GM19035 (cell line): ENCODE results near the gene CYLD.

ENCODE experiments used
- ATAC-seq: cut with Tn5 transposase; IDR thresholded peaks from one replicate; pipeline ENCODE4 v1.9.1; 2021; ENCODE audit not compliant: unreplicated experiment

Gene CYLD

DNA sequence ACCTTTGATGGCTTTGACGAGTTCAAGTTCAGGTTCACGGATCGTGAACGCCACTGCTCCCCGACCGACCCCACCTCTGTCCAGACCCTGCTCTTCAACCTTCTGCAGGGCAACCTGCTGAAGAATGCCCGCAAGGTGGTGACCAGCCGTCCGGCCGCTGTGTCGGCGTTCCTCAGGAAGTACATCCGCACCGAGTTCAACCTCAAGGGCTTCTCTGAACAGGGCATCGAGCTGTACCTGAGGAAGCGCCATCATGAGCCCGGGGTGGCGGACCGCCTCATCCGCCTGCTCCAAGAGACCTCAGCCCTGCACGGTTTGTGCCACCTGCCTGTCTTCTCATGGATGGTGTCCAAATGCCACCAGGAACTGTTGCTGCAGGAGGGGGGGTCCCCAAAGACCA lies 30.8 kb upstream of the CYLD start:
- no peak for ATAC-seq

DNA sequence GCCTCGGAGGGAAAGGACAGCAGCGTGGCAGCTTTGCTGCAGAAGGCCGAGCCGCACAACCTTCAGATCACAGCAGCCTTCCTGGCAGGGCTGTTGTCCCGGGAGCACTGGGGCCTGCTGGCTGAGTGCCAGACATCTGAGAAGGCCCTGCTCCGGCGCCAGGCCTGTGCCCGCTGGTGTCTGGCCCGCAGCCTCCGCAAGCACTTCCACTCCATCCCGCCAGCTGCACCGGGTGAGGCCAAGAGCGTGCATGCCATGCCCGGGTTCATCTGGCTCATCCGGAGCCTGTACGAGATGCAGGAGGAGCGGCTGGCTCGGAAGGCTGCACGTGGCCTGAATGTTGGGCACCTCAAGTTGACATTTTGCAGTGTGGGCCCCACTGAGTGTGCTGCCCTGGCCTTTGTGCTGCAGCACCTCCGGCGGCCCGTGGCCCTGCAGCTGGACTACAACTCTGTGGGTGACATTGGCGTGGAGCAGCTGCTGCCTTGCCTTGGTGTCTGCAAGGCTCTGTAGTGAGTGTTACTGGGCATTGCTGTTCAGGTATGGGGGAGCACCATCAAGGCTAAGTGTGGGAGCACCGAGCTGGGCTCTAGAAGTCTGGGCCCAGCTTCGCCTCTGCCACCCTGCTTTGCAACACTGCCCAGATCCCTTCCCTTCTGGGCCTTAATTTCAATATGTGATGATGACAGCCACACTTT lies 29.9 kb upstream of the CYLD start:
- ATAC-seq: no peak

DNA sequence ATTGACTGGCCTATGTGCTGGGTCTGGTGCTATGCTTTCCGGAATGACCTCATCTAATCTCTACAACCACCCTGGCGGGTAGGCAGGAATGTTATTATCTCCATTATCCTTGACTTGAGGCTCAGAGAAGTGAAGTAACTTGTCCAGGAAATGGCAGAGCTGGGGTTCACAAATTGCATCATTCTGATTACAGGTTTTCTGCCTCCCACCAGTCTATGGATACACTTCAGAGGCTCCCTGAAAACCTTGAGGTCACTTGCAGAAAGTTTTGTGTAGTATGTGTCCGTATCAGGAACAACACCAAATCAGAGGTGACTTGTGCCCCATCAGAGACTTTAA lies 29.4 kb upstream of the CYLD start:
- ATAC-seq: no peak

- no peak for ATAC-seq
These were observed 28.9 kb upstream of the CYLD start for GRCh38 chr16:50712956-50713355.

DNA sequence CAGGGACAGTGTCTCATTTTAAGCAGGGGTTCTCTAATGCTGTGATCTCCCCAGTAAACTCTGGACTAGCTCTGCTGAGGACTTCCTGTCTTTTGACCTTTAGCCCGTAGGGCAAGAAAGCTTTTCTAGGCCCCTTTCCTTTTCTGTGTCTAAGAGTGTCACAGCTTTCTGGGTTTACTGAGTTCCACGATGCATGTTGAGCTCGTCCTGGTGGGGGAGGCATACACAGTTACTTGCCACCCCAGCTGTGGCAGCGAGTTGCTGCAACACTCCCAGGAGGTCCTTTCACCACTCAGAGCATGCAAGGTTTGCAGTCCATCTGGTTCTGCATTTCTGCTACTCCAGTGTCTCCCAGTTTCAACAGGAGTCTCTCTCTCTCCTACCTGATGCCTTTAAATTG lies 24.8 kb upstream of the CYLD start:
- no peak for ATAC-seq

GRCh38 chr16:50717494-50717893 lies 24.4 kb upstream of the CYLD start:
- no peak for ATAC-seq

DNA sequence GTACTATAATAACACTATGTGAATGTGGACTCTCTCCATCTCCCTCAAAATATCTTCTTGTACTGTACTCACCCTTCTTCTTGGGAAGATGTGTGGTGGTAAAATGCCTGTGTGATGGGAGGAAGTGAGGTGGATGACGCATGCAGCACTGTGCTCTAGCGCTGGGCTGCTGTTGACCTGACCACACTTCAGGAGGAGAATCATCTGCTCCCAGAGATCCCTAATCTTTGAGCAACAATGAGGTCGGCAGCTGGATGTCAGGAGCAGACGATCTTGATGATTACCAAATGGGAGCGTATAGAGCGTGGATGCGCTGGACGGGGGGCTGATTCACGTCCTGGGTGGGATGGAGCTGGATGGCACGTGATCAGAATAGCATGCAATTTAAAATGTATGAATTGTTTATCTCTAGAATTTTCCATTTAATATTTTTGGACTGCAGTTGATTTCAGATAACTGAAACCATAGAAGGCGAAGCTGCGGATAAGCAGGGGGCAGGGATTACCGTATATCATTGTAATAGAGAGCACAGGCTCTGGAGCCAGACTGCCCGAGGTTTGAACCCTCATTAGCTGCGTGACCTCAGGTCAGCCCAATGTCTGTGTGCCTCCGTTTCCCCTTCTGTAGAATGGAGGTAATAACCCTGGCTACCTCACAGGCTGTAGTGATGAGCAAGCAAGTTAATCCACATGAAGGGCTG lies 23.7 kb upstream of the CYLD start:
- ATAC-seq: no peak

GRCh38 chr16:50718761-50719400 lies 23.0 kb upstream of the CYLD start:
- ATAC-seq: no peak

- ATAC-seq: no peak
These were observed 22.2 kb upstream of the CYLD start for GRCh38 chr16:50719401-50720337.

DNA sequence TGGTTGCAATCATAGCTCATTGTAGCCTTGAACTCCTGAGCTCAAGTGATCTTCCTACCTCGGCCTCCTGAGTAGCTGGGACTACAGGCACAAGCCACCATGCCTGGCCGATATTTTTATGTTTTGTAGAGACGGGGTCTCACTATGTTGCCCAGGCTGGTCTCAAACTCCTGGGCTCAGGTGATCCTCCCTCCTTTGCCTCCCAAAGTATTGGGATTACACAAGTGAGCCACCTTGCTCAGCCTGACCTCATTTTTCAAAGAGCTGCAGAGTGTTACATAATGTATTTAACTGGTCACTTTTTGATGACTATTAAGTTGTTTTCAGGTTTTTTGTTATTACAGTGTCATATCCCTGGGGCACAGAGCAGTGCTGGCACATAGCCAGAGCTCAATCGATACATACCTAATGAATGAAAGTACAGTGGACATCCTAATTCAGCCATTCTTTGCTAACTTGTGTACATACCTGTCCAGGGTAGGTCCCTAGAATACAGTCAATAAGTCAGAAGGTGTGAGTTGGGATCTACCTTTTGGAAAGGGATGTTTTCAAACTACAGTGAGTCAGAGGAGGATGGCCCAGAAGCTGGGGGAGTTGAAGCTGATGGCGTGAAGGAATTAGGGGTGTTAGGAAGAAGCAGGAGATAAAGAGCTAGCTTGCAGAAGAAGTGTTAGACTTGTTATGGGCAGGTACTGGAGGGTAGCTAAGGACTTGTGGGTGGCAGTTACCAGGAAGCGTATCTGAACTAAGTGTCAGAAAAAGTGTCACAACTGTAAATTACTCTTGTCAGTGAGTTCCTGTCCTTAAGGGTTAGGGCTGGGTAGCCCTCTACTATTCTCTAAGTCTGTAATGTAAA lies 20.1 kb upstream of the CYLD start:
- ATAC-seq: no peak

DNA sequence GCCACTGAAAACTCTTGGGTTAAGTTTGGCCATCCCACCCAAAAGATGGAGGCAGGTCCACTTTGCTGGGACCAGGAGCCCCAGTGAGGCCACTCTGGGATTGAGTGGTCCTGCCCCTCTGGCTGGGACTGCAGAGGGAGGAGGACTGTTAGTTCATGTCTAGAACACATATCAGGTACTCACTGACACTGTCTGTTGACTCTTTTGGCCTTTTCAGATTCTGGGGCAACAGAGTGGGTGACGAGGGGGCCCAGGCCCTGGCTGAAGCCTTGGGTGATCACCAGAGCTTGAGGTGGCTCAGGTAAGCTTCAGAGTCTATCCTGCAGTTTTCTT lies 19.5 kb upstream of the CYLD start:
- ATAC-seq: no peak

DNA sequence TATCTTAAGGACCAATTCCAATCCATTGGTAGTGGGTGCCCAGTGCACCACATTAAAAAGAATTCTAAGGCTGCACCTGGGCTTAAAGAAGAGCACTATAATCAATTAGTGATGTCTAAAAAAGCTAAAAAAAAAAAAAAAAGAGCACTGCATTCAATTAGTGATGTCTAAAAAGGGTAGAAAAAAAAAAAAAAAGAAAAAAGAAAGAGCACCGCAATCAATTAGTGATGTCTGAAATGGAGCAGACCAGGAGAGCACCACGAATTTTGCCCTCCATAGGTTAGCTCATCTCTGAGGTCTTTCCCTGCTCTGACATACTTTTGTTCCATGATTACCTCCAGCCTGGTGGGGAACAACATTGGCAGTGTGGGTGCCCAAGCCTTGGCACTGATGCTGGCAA lies 18.9 kb upstream of the CYLD start:
- no peak for ATAC-seq

DNA sequence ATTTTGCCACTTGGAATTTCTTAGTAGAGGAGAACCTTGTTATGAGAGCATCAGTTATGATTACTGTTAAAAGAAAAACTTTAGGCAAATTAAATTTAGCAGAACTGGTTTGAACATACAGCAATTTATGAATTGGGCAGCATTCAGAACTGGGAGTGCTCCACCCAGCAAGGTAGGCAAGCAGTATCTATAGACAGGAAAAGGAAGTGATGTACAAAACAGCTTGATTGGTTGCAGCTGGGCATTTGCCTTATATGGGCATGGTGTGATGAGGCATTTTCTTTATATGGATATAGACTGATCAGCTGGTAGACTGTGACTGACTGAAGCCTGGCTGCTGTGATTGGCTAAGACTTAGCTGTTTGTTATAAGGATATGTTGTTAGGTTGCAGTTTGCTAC lies 17.6 kb upstream of the CYLD start:
- no peak for ATAC-seq

GRCh38 chr16:50731130-50731988 lies 10.5 kb upstream of the CYLD start:
- no peak for ATAC-seq

DNA sequence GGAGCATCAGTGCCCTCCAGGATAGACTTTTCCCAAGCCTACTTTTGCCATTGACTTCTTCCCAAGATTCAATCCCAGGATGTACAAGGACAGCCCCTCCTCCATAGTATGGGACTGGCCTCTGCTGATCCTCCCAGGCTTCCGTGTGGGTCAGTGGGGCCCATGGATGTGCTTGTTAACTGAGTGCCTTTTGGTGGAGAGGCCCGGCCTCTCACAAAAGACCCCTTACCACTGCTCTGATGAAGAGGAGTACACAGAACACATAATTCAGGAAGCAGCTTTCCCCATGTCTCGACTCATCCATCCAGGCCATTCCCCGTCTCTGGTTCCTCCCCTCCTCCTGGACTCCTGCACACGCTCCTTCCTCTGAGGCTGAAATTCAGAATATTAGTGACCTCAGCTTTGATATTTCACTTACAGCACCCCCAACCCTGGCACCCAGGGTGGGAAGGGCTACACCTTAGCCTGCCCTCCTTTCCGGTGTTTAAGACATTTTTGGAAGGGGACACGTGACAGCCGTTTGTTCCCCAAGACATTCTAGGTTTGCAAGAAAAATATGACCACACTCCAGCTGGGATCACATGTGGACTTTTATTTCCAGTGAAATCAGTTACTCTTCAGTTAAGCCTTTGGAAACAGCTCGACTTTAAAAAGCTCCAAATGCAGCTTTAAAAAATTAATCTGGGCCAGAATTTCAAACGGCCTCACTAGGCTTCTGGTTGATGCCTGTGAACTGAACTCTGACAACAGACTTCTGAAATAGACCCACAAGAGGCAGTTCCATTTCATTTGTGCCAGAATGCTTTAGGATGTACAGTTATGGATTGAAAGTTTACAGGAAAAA lies 9.7 kb upstream of the CYLD start:
- ATAC-seq: no peak

DNA sequence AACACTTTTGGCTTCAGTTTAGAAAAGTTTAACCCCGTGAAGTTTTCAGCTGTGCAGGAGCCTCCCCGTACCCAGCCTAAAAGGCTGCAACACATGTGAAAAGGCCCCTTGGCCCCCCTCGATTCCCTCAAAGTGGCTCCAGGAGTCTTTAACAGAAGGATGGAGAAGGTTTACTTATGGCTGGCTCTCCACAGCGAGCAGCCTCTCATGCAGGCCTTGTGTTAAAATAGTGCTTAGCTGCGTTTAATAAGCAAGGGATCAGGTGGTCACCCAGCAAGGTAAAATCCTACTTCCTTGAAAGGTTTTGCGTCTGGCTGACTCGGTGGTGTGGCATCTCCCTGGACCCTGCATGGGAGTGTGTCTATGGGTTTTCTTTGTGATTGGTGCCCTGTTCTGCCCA lies 8.4 kb upstream of the CYLD start:
- ATAC-seq: no peak

GRCh38 chr16:50735629-50736122 lies 6.2 kb upstream of the CYLD start:
- peak; percentile 57 for ATAC-seq

- ATAC-seq: no peak
These were observed 5.4 kb upstream of the CYLD start for GRCh38 chr16:50736448-50736847.
